Measurements from ENCODE around the gene ELANE.

GRCh38 chr19:855566-856120, 3.5 kb downstream of the ELANE start:
- TF ChIP-seq, protein P1, sequence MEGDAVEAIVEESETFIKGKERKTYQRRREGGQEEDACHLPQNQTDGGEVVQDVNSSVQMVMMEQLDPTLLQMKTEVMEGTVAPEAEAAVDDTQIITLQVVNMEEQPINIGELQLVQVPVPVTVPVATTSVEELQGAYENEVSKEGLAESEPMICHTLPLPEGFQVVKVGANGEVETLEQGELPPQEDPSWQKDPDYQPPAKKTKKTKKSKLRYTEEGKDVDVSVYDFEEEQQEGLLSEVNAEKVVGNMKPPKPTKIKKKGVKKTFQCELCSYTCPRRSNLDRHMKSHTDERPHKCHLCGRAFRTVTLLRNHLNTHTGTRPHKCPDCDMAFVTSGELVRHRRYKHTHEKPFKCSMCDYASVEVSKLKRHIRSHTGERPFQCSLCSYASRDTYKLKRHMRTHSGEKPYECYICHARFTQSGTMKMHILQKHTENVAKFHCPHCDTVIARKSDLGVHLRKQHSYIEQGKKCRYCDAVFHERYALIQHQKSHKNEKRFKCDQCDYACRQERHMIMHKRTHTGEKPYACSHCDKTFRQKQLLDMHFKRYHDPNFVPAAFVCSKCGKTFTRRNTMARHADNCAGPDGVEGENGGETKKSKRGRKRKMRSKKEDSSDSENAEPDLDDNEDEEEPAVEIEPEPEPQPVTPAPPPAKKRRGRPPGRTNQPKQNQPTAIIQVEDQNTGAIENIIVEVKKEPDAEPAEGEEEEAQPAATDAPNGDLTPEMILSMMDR (IDR thresholded peaks at IDR 0.05; ENCODE audit: insufficient read depth, low read length), result no peak
- peak; percentile 56; the same call in 1 of the 2 replicates for TF ChIP-seq POLR2AphosphoS5 (IDR thresholded peaks at IDR 0.05; ENCODE audit: low read depth)
